ENCODE results near the gene RARB.

The RARB gene

GRCh38 chr3:25568525-25569078 lies 140.5 kb downstream of the RARB start:
- no peaks in the 10 kb centered on the region for H3K79me1 ChIP-seq (ENCODE audit: low read length)
- no peak overlapping the region for H2AK5ac ChIP-seq (ENCODE audit: low read length)
- no peak overlapping the region for H4K8ac ChIP-seq (ENCODE audit: low read depth, low read length)
- no peak overlapping the region for H4K5ac ChIP-seq (ENCODE audit: low read length)
- H3K36me3 ChIP-seq (ENCODE audit: control insufficient read depth, insufficient read depth, low read length), result no peaks in the 10 kb centered on the region
- H2BK5ac ChIP-seq (ENCODE audit: low read length), result no peak overlapping the region
- no peak overlapping the region for H3K56ac ChIP-seq (ENCODE audit: low read length)
- no CpG with 5 or more reads among the region's 10 CpGs for WGBS (ENCODE audit: extremely low coverage, insufficient coverage, low lambda C conversion rate)
- H3K79me2 ChIP-seq (ENCODE audit: control insufficient read depth, insufficient read depth, low read length), result no peaks in the 10 kb centered on the region
- no peak overlapping the region for H3K23ac ChIP-seq (ENCODE audit: low read length)
- no peak overlapping the region for H2BK15ac ChIP-seq (replicated peaks; ENCODE audit: low read depth)
- H3K4me1 ChIP-seq (ENCODE audit: control insufficient read depth, low read depth, low read length), result no peaks in the 10 kb centered on the region
- no peaks in the 10 kb centered on the region for H3K27me3 ChIP-seq (ENCODE audit: insufficient read depth, low read length, poor library complexity)
- H2BK120ac ChIP-seq (ENCODE audit: low read depth, low read length), result no peak overlapping the region
- DNase-seq, result no peak
- no peak overlapping the region for H3K27ac ChIP-seq (ENCODE audit: low read depth, low read length)
- no peak overlapping the region for H3K4me2 ChIP-seq (ENCODE audit: low read length)
- H3K4ac ChIP-seq (ENCODE audit: low read depth, low read length), result no peak overlapping the region
- H3K18ac ChIP-seq (ENCODE audit: low read length), result no peak overlapping the region
- H3K9ac ChIP-seq (ENCODE audit: low read length), result no peak overlapping the region
- no peak overlapping the region for H3K4me3 ChIP-seq (ENCODE audit: low read length)

GRCh38 chr3:25571285-25571684 lies 143.2 kb downstream of the RARB start:
- H3K4me2 ChIP-seq (ENCODE audit: low read length), result no peak overlapping the region
- H3K4ac ChIP-seq (ENCODE audit: low read depth, low read length), result no peak overlapping the region
- H2BK5ac ChIP-seq (ENCODE audit: low read length), result no peak overlapping the region
- H3K4me3 ChIP-seq (ENCODE audit: low read length), result no peak overlapping the region
- no peak overlapping the region for H2AK5ac ChIP-seq (ENCODE audit: low read length)
- H2BK120ac ChIP-seq (ENCODE audit: low read depth, low read length), result no peak overlapping the region
- H4K5ac ChIP-seq (ENCODE audit: low read length), result no peak overlapping the region
- no peaks in the 10 kb centered on the region for H3K79me2 ChIP-seq (ENCODE audit: control insufficient read depth, insufficient read depth, low read length)
- H3K36me3 ChIP-seq (ENCODE audit: control insufficient read depth, insufficient read depth, low read length), result no peaks in the 10 kb centered on the region
- no peak overlapping the region for H3K9ac ChIP-seq (ENCODE audit: low read length)
- no peak overlapping the region for H4K8ac ChIP-seq (ENCODE audit: low read depth, low read length)
- H3K18ac ChIP-seq (ENCODE audit: low read length), result no peak overlapping the region
- no peak overlapping the region for H3K56ac ChIP-seq (ENCODE audit: low read length)
- no peaks in the 10 kb centered on the region for H3K27me3 ChIP-seq (ENCODE audit: insufficient read depth, low read length, poor library complexity)
- no CpG with 5 or more reads among the region's 6 CpGs for WGBS (ENCODE audit: extremely low coverage, insufficient coverage, low lambda C conversion rate)
- H3K79me1 ChIP-seq (ENCODE audit: low read length), result no peaks in the 10 kb centered on the region
- DNase-seq, result no peak
- H2BK15ac ChIP-seq (replicated peaks; ENCODE audit: low read depth), result no peak overlapping the region
- H3K27ac ChIP-seq (ENCODE audit: low read depth, low read length), result no peak overlapping the region
- no peaks in the 10 kb centered on the region for H3K4me1 ChIP-seq (ENCODE audit: control insufficient read depth, low read depth, low read length)
- no peak overlapping the region for H3K23ac ChIP-seq (ENCODE audit: low read length)

- DNase-seq, result no peak
- Histone ChIP-seq H2AK5ac (ENCODE audit: low read length) (no peak overlapping the region), H2BK5ac (ENCODE audit: low read length) (no peak overlapping the region), H3K27ac (ENCODE audit: low read depth, low read length) (no peak overlapping the region), H3K18ac (ENCODE audit: low read length) (no peak overlapping the region), H3K4me2 (ENCODE audit: low read length) (no peak overlapping the region), H3K4me3 (ENCODE audit: low read length) (no peak overlapping the region), H2BK15ac (replicated peaks; ENCODE audit: low read depth) (no peak overlapping the region), H3K23ac (ENCODE audit: low read length) (no peak overlapping the region), H3K79me2 (ENCODE audit: control insufficient read depth, insufficient read depth, low read length) (no peaks in the 10 kb centered on the region), H3K36me3 (ENCODE audit: control insufficient read depth, insufficient read depth, low read length) (no peaks in the 10 kb centered on the region), H4K5ac (ENCODE audit: low read length) (no peak overlapping the region), H3K27me3 (ENCODE audit: insufficient read depth, low read length, poor library complexity) (no peaks in the 10 kb centered on the region), H3K79me1 (ENCODE audit: low read length) (no peaks in the 10 kb centered on the region), H3K4ac (ENCODE audit: low read depth, low read length) (no peak overlapping the region), H3K9ac (ENCODE audit: low read length) (no peak overlapping the region), H3K56ac (ENCODE audit: low read length) (no peak overlapping the region), H3K4me1 (ENCODE audit: control insufficient read depth, low read depth, low read length) (no peaks in the 10 kb centered on the region), H2BK120ac (ENCODE audit: low read depth, low read length) (no peak overlapping the region), H4K8ac (ENCODE audit: low read depth, low read length) (no peak overlapping the region)
- no CpG with 5 or more reads among the region's 3 CpGs for WGBS (ENCODE audit: extremely low coverage, insufficient coverage, low lambda C conversion rate)
These were observed 144.3 kb downstream of the RARB start for GRCh38 chr3:25572336-25572735.

GRCh38 chr3:25572919-25573385 lies 144.9 kb downstream of the RARB start:
- no peak overlapping the region for H3K4me2 ChIP-seq (ENCODE audit: low read length)
- H4K8ac ChIP-seq (ENCODE audit: low read depth, low read length), result no peak overlapping the region
- H3K4ac ChIP-seq (ENCODE audit: low read depth, low read length), result no peak overlapping the region
- no peaks in the 10 kb centered on the region for H3K79me1 ChIP-seq (ENCODE audit: low read length)
- no peak overlapping the region for H3K9ac ChIP-seq (ENCODE audit: low read length)
- H3K79me2 ChIP-seq (ENCODE audit: control insufficient read depth, insufficient read depth, low read length), result no peaks in the 10 kb centered on the region
- no peak overlapping the region for H3K23ac ChIP-seq (ENCODE audit: low read length)
- no peak overlapping the region for H3K56ac ChIP-seq (ENCODE audit: low read length)
- no peak overlapping the region for H2AK5ac ChIP-seq (ENCODE audit: low read length)
- no peaks in the 10 kb centered on the region for H3K4me1 ChIP-seq (ENCODE audit: control insufficient read depth, low read depth, low read length)
- no peak overlapping the region for H3K4me3 ChIP-seq (ENCODE audit: low read length)
- no peak overlapping the region for H2BK120ac ChIP-seq (ENCODE audit: low read depth, low read length)
- no peaks in the 10 kb centered on the region for H3K36me3 ChIP-seq (ENCODE audit: control insufficient read depth, insufficient read depth, low read length)
- DNase-seq, result peak; percentile 75
- WGBS (ENCODE audit: extremely low coverage, insufficient coverage, low lambda C conversion rate), result no CpG with 5 or more reads among the region's 14 CpGs
- H2BK5ac ChIP-seq (ENCODE audit: low read length), result no peak overlapping the region
- no peak overlapping the region for H3K27ac ChIP-seq (ENCODE audit: low read depth, low read length)
- no peak overlapping the region for H2BK15ac ChIP-seq (replicated peaks; ENCODE audit: low read depth)
- H3K27me3 ChIP-seq (ENCODE audit: insufficient read depth, low read length, poor library complexity), result no peaks in the 10 kb centered on the region
- no peak overlapping the region for H4K5ac ChIP-seq (ENCODE audit: low read length)
- H3K18ac ChIP-seq (ENCODE audit: low read length), result no peak overlapping the region

GRCh38 chr3:25573386-25574171 lies 145.5 kb downstream of the RARB start:
- Histone ChIP-seq H2BK5ac (ENCODE audit: low read length) (no peak overlapping the region), H3K56ac (ENCODE audit: low read length) (no peak overlapping the region), H2BK120ac (ENCODE audit: low read depth, low read length) (no peak overlapping the region), H3K9ac (ENCODE audit: low read length) (no peak overlapping the region), H3K4ac (ENCODE audit: low read depth, low read length) (no peak overlapping the region), H3K4me2 (ENCODE audit: low read length) (no peak overlapping the region), H3K79me1 (ENCODE audit: low read length) (no peaks in the 10 kb centered on the region), H3K4me1 (ENCODE audit: control insufficient read depth, low read depth, low read length) (no peaks in the 10 kb centered on the region), H2AK5ac (ENCODE audit: low read length) (no peak overlapping the region), H3K27me3 (ENCODE audit: insufficient read depth, low read length, poor library complexity) (no peaks in the 10 kb centered on the region), H3K18ac (ENCODE audit: low read length) (no peak overlapping the region), H3K36me3 (ENCODE audit: control insufficient read depth, insufficient read depth, low read length) (no peaks in the 10 kb centered on the region), H3K27ac (ENCODE audit: low read depth, low read length) (no peak overlapping the region), H3K79me2 (ENCODE audit: control insufficient read depth, insufficient read depth, low read length) (no peaks in the 10 kb centered on the region), H4K8ac (ENCODE audit: low read depth, low read length) (no peak overlapping the region), H3K4me3 (ENCODE audit: low read length) (no peak overlapping the region), H2BK15ac (replicated peaks; ENCODE audit: low read depth) (no peak overlapping the region), H3K23ac (ENCODE audit: low read length) (no peak overlapping the region), H4K5ac (ENCODE audit: low read length) (no peak overlapping the region)
- peak; percentile 53 for DNase-seq
- no CpG with 5 or more reads among the region's 19 CpGs for WGBS (ENCODE audit: extremely low coverage, insufficient coverage, low lambda C conversion rate)
